ENCODE measurements around the gene ADGRD1. TPM values are rescaled to one million over a fixed set of nuclear protein-coding genes. Genes with fewer than 3 reads are reported as not detected.

Gene ADGRD1
- total RNA-seq, 1 donor from 2014 or later: 0.08 TPM

DNA sequence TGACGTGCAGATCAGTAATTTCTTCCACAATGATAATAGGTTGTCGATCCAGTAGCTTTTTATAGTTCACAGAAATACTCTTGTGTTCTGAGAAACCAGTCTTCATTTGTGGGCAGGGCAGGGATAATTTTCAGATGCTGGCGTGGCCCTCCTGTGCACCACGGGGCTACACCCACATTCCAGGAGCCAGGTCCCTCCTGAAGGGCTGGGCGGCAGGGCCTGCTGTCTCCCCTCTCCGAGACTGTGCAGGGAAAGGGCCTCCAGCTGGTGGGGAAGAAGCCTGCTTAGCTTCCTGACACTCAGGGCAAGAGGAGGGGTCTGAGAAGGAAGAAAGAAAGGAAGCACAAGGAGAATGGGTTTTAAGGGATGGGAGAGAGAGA, 94.9 kb downstream of the ADGRD1 start:
- TF ChIP-seq, protein P1, sequence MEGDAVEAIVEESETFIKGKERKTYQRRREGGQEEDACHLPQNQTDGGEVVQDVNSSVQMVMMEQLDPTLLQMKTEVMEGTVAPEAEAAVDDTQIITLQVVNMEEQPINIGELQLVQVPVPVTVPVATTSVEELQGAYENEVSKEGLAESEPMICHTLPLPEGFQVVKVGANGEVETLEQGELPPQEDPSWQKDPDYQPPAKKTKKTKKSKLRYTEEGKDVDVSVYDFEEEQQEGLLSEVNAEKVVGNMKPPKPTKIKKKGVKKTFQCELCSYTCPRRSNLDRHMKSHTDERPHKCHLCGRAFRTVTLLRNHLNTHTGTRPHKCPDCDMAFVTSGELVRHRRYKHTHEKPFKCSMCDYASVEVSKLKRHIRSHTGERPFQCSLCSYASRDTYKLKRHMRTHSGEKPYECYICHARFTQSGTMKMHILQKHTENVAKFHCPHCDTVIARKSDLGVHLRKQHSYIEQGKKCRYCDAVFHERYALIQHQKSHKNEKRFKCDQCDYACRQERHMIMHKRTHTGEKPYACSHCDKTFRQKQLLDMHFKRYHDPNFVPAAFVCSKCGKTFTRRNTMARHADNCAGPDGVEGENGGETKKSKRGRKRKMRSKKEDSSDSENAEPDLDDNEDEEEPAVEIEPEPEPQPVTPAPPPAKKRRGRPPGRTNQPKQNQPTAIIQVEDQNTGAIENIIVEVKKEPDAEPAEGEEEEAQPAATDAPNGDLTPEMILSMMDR (IDR thresholded peaks at IDR 0.05; ENCODE audit: insufficient read depth, low read length, poor library complexity, severe bottlenecking): no peak
- H3K4me3 ChIP-seq (ENCODE audit: low read depth, low read length): no peak overlapping the region
- H3K27me3 ChIP-seq (ENCODE audit: control insufficient read depth, insufficient read depth, low read length): no peaks in the 10 kb centered on the region
- DNase-seq (ENCODE audit: low read depth): no peak
- no peaks in the 10 kb centered on the region for H3K36me3 ChIP-seq (ENCODE audit: control insufficient read depth, insufficient read depth, low read length)

DNA sequence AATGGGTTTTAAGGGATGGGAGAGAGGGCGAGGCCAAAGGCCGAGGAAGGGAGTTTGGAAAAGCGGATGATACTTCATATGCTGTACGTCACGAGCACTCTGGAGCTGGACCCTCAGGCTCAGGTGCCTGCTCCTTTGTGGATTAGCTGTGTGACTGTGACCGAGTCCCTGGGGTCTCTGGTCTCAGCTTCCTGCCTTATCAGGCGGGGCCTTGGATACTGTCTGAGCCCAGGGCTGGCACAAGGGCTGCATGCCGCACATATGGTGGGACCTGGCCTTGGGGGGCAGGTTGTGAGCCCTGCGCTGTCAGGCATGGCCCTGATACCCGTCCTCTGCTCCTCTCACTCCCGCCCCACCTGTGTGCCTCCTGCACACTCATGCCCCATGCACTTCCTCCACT, 95.3 kb downstream of the ADGRD1 start:
- no peak for DNase-seq (ENCODE audit: low read depth)
- TF ChIP-seq, protein P1 (IDR thresholded peaks at IDR 0.05; ENCODE audit: insufficient read depth, low read length, poor library complexity, severe bottlenecking): no peak
- H3K4me3 ChIP-seq (ENCODE audit: low read depth, low read length): no peak overlapping the region
- H3K36me3 ChIP-seq (ENCODE audit: control insufficient read depth, insufficient read depth, low read length): no peaks in the 10 kb centered on the region
- no peaks in the 10 kb centered on the region for H3K27me3 ChIP-seq (ENCODE audit: control insufficient read depth, insufficient read depth, low read length)

DNA sequence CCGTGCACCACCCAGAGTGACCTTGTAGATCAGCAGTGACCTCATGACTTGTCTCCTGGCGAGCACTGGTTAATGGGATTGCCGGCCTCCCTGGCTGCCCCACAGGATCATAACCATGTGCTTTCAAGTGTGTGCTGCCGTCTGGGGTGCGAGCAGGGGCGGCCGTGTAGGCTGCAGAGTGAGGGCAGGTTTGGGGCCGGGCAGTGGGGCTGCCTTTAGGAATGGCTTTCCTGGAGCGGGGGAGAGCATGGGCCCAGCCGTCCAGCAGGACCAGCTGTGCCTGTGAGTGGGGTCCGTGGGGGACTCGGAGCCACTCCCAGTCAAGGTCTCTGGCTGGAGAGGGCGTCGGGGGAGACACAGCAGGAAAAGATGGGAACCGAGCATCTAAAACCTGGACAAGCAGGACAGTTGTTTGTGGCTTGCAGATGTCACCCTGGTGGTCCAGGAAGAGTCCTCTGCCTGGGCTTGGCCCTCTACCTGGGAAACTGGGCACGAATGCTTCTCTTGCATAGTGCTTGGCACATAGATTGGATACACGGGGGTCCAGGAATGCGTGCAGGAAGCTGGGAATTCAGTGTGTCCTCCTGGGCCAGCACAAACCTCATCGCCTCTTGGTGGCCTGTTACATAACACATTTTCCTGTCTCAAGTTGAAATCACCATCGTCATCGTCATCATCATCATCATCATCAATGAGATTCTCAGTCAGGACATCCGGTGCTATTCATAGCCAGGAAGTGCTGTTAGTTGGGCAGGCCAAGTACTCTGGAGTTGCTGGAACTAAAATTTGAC, 96.0 kb downstream of the ADGRD1 start:
- TF ChIP-seq, protein P1 (IDR thresholded peaks at IDR 0.05; ENCODE audit: insufficient read depth, low read length, poor library complexity, severe bottlenecking): no peak
- Histone ChIP-seq H3K27me3 (ENCODE audit: control insufficient read depth, insufficient read depth, low read length) (no peaks in the 10 kb centered on the region), H3K36me3 (ENCODE audit: control insufficient read depth, insufficient read depth, low read length) (no peaks in the 10 kb centered on the region), H3K4me3 (ENCODE audit: low read depth, low read length) (no peak overlapping the region)
- DNase-seq (ENCODE audit: low read depth): no peak

DNA sequence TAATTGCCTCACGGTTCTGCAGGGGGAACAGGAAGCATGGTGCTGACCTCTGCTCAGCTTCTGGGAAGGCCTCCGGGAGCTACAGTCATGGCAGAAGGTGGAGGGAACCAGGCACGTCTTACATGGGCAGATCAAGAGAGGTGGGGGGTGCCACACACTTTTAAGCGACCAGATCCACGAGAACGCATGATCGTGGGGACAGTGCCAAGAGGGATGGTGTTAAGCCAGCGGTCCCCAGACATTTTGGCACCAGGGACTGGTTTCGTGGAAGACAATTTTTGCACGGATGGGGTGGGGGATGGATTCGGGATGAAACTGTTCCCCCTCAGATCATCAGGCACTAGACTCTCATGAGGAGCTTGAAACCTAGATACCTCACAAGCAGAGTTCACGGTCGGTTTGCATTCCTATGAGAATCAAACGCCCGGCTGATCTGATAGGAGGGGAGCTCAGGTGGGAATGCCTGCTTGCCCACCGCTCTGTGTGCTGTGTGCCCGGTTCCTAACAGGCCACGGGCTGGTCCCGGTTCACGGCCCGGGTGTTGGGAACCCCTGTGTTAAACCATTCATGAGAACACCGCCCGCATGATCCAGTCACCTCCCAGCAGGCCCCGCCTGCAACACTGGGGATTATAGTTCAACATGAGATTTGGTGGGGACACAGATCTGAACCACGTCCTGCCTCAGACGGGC, 96.9 kb downstream of the ADGRD1 start:
- Histone ChIP-seq H3K27me3 (ENCODE audit: control insufficient read depth, insufficient read depth, low read length) (no peaks in the 10 kb centered on the region), H3K36me3 (ENCODE audit: control insufficient read depth, insufficient read depth, low read length) (no peaks in the 10 kb centered on the region), H3K4me3 (ENCODE audit: low read depth, low read length) (no peak overlapping the region)
- DNase-seq (ENCODE audit: low read depth): no peak
- TF ChIP-seq, protein P1 (IDR thresholded peaks at IDR 0.05; ENCODE audit: insufficient read depth, low read length, poor library complexity, severe bottlenecking): no peak

DNA sequence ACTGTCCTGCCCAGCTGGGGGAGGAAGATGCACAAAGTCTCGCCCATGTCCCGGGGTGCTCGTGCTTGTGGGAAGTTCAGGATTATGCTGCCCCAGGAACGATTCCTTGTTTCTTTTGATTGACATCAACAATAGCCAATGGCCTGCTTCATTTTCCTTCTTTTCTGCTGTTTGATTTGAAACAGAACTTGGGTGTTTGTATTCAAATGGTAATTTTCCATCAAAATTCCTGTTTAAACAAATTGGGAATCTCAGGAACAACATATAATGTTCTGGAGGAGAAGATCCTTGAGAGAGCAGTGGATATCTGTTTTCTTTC, 97.4 kb downstream of the ADGRD1 start:
- H3K27me3 ChIP-seq (ENCODE audit: control insufficient read depth, insufficient read depth, low read length): no peaks in the 10 kb centered on the region
- DNase-seq (ENCODE audit: low read depth): no peak

More for the DNA sequence above, 97.4 kb downstream of the ADGRD1 start:
- Histone ChIP-seq H3K36me3 (ENCODE audit: control insufficient read depth, insufficient read depth, low read length) (no peaks in the 10 kb centered on the region), H3K4me3 (ENCODE audit: low read depth, low read length) (no peak overlapping the region)
- TF ChIP-seq, protein P1 (IDR thresholded peaks at IDR 0.05; ENCODE audit: insufficient read depth, low read length, poor library complexity, severe bottlenecking): no peak

Measured in kidney epithelial cell (primary cell).